ENCODE data around the gene PRSS27.

GRCh38 chr16:2764718-2765117 lies 44.7 kb upstream of the PRSS27 start:
- TF ChIP-seq CTCF (IDR thresholded peaks at IDR 0.05) (no peak), ZFX (IDR thresholded peaks at IDR 0.05; ENCODE audit: borderline replicate concordance) (no peak)

Measured in 22Rv1 (cell line).